CD14-positive monocyte (primary cell): ENCODE results near the gene CDC42EP4. TPM values are rescaled to one million over a fixed set of nuclear protein-coding genes. Genes with fewer than 3 reads are reported as not detected.
A peak's percentile ranks its signal among the peaks of the same experiment; 100 is the strongest.

ENCODE experiments used
- DNase-seq, 3 donors: peaks; one replicate each; pipeline ENCODE4 v3.0.0-alpha.2; 2011 to 2022
- H2AFZ ChIP-seq: 2 replicates; pipeline ENCODE4 v1.6.0; 2012; ENCODE audit warnings: mild to moderate bottlenecking, low read depth, low read length, inconsistent platforms; ENCODE audit not compliant: insufficient read depth, poor library complexity, severe bottlenecking
- H3K27ac ChIP-seq, 2 donors: 1 replicate in 1 of 2; 2 replicates in 1 of 2; pipeline ENCODE4 v1.5.1; 2012 to 2013; ENCODE audit warnings: low read length in 2 of 2, control low read depth in 1 of 2, inconsistent platforms in 1 of 2, low read depth in 1 of 2, mild to moderate bottlenecking in 1 of 2
- H3K27me3 ChIP-seq, 2 donors: one replicate each; pipeline versions ENCODE4 v1.6.0 to v1.6.1; 2011 to 2013; ENCODE audit warnings: low read length in 2 of 2; ENCODE audit not compliant: control insufficient read depth in 2 of 2, insufficient read depth in 2 of 2
- H3K36me3 ChIP-seq, 2 donors: replicated peaks in 1 of 2; 1 replicate in 1 of 2; 2 replicates in 1 of 2; pipeline versions ENCODE4 v1.5.1 to v1.6.1; 2012 to 2013; ENCODE audit warnings: low read length in 2 of 2, control low read depth in 1 of 2, inconsistent platforms in 1 of 2, mild to moderate bottlenecking in 1 of 2; ENCODE audit not compliant: insufficient read depth in 2 of 2, control insufficient read depth in 1 of 2
- H3K4me1 ChIP-seq, 2 donors: 1 replicate in 1 of 2; 2 replicates in 1 of 2; pipeline versions ENCODE4 v1.5.1 to v1.6.1; 2012 to 2013; ENCODE audit warnings: low read length in 2 of 2, control low read depth in 1 of 2, inconsistent platforms in 1 of 2, mild to moderate bottlenecking in 1 of 2, moderate library complexity in 1 of 2; ENCODE audit not compliant: insufficient read depth in 2 of 2, control insufficient read depth in 1 of 2
- H3K4me2 ChIP-seq: replicated peaks from 2 replicates; pipeline ENCODE3; 2012; ENCODE audit warnings: low read length, moderate library complexity, mild to moderate bottlenecking; ENCODE audit not compliant: poor library complexity, severe bottlenecking; ENCODE audit errors: extremely low read depth
- H3K4me3 ChIP-seq, 3 experiments: fragments of 200-600 bp in 1 of 3; sonication (generic) in 1 of 3; replicated peaks in 1 of 3; 1 replicate in 2 of 3; 2 replicates in 1 of 3; pipeline ENCODE4 v1.5.1; 2011 to 2013; ENCODE audit warnings: low read length in 3 of 3, mild to moderate bottlenecking in 3 of 3, control low read depth in 2 of 3, low read depth in 2 of 3, inconsistent platforms in 1 of 3, moderate library complexity in 1 of 3
- H3K79me2 ChIP-seq: 2 replicates; pipeline ENCODE4 v1.6.0; 2012; ENCODE audit warnings: mild to moderate bottlenecking, control low read depth, inconsistent platforms, low read length, moderate library complexity; ENCODE audit not compliant: insufficient read depth
- H3K9ac ChIP-seq: 2 replicates; pipeline ENCODE4 v1.6.0; 2017; ENCODE audit warnings: low read length, mild to moderate bottlenecking; ENCODE audit not compliant: insufficient read depth, poor library complexity, severe bottlenecking
- H3K9me3 ChIP-seq, 2 donors: replicated peaks in 1 of 2; 1 replicate in 1 of 2; 2 replicates in 1 of 2; pipeline versions ENCODE4 v1.5.1 to v1.6.1; 2012 to 2013; ENCODE audit warnings: low read length in 2 of 2, control low read depth in 1 of 2; ENCODE audit not compliant: control insufficient read depth in 1 of 2, insufficient read depth in 1 of 2
- H4K20me1 ChIP-seq: 2 replicates; pipeline ENCODE4 v1.6.0; 2012; ENCODE audit warnings: mild to moderate bottlenecking, low read length, control low read depth, moderate library complexity; ENCODE audit not compliant: insufficient read depth
- H3K27ac Mint-ChIP-seq, 7 donors: one replicate each; pipeline ENCODE4 v1.8.0; 2020; ENCODE audit warnings: mild to moderate bottlenecking in 7 of 7, mixed read lengths in 7 of 7, moderate library complexity in 6 of 7, inconsistent platforms in 2 of 7
- H3K27me3 Mint-ChIP-seq, 3 donors: one replicate each; pipeline ENCODE4 v1.8.0; 2021 to 2022; ENCODE audit warnings: low read depth in 3 of 3, mild to moderate bottlenecking in 3 of 3, mixed read lengths in 3 of 3, moderate library complexity in 3 of 3, inconsistent platforms in 1 of 3
- H3K36me3 Mint-ChIP-seq, 2 donors: one replicate each; pipeline ENCODE4 v1.8.0; 2020; ENCODE audit warnings: mixed read lengths in 2 of 2, inconsistent platforms in 1 of 2, mild to moderate bottlenecking in 1 of 2
- H3K4me1 Mint-ChIP-seq: one replicate; pipeline ENCODE4 v1.8.0; 2020; ENCODE audit warnings: mild to moderate bottlenecking, mixed read lengths
- H3K4me3 Mint-ChIP-seq, 2 donors: one replicate each; pipeline ENCODE4 v1.8.0; 2020; ENCODE audit warnings: mild to moderate bottlenecking in 2 of 2, mixed read lengths in 2 of 2, moderate library complexity in 1 of 2
- H3K9me3 Mint-ChIP-seq, 7 donors: one replicate each; pipeline ENCODE4 v1.8.0; 2020 to 2022; ENCODE audit warnings: mixed read lengths in 7 of 7, mild to moderate bottlenecking in 6 of 7, moderate library complexity in 6 of 7, inconsistent platforms in 2 of 7
- CTCF ChIP-seq: fragments of 200-600 bp; IDR thresholded peaks from one replicate; pipeline ENCODE4 v1.8.0; 2022; ENCODE audit warnings: antibody characterized with exemption, mild to moderate bottlenecking
- WGBS: methylation state at CpG from one replicate; pipeline ENCODE4 v1.1.5; 2013; ENCODE audit warnings: missing lambda C conversion rate; ENCODE audit not compliant: insufficient coverage; 5-methylcytosine and 5-hydroxymethylcytosine counted together
- intact Hi-C, 2 donors: fragments of 100-400 bp; cut with micrococcal nuclease; formaldehyde crosslinking; loops; one replicate each; pipeline versions ENCODE4 v1.15.0 to v1.15.1; 2023
- polyA plus RNA-seq, 3 donors: library from polyadenylated mRNA; depleted of rRNA in 1 of 3; unstranded in 2 of 3; stranded (reverse) in 1 of 3; fragments of 300-500 nt in 2 of 3; fragments of >200 nt in 1 of 3; fragmentation: Illumina TruSeq in 2 of 3; gene quantifications; 1 replicate in 2 of 3; 2 replicates in 1 of 3; pipeline ENCODE4 v1.2.3, GENCODE V29; 2012 to 2021

Gene CDC42EP4
- polyA plus RNA-seq, 3 donors: 6.4 to 12.7 (median 6.6) TPM

- no peaks in the 10 kb centered on the region for H3K27me3 ChIP-seq
- H3K4me3 ChIP-seq: no peak overlapping the region
- no peak overlapping the region for H3K9ac ChIP-seq
- Mint-ChIP-seq H3K36me3 (no peaks in the 10 kb centered on the region), H3K4me3 (no peak overlapping the region), H3K27me3 (peaks cover 5 to 9% (median 6%) of the 10 kb centered on the region in 3 donors), H3K9me3 (peaks cover 0 to 3% (median 0%) of the 10 kb centered on the region in 7 donors), H3K27ac (no peak overlapping the region), H3K4me1 (peaks cover 15% of the 10 kb centered on the region)
- no peaks in the 10 kb centered on the region for H4K20me1 ChIP-seq
- 67% methylated on average over 2 of the region's 3 CpGs for WGBS
- no peaks in the 10 kb centered on the region for H3K79me2 ChIP-seq
- no peaks in the 10 kb centered on the region for H3K9me3 ChIP-seq
- no peak overlapping the region for H2AFZ ChIP-seq
- no peaks in the 10 kb centered on the region for H3K36me3 ChIP-seq
- intact Hi-C loops: no loop called here
- no peak for DNase-seq
- H3K27ac ChIP-seq: no peak overlapping the region
- no peak overlapping the region for H3K4me2 ChIP-seq
- peaks cover 7 to 16% of the 10 kb centered on the region in 2 donors for H3K4me1 ChIP-seq
- no peak for TF ChIP-seq CTCF
Measured at GRCh38 chr17:73331060-73331459, 19.3 kb upstream of the CDC42EP4 start.

GRCh38 chr17:73327676-73328075, 15.9 kb upstream of the CDC42EP4 start:
- 93% methylated on average over 5 of the region's 7 CpGs for WGBS
- no peaks in the 10 kb centered on the region for H3K79me2 ChIP-seq
- Mint-ChIP-seq H3K36me3 (no peaks in the 10 kb centered on the region), H3K4me3 (no peak overlapping the region), H3K4me1 (peaks cover 6% of the 10 kb centered on the region), H3K27ac (peak overlapping the region in 2 of 7 donors; percentile 30 to 72), H3K9me3 (peaks cover 2 to 6% (median 3%) of the 10 kb centered on the region in 7 donors), H3K27me3 (peaks cover 6 to 19% (median 13%) of the 10 kb centered on the region in 3 donors)
- H3K9ac ChIP-seq: no peak overlapping the region
- peaks cover 0 to 5% of the 10 kb centered on the region in 2 donors for H3K9me3 ChIP-seq
- no peaks in the 10 kb centered on the region for H3K27me3 ChIP-seq
- no peak for DNase-seq
- H2AFZ ChIP-seq: no peak overlapping the region
- H3K4me3 ChIP-seq: no peak overlapping the region
- no peaks in the 10 kb centered on the region for H3K4me1 ChIP-seq
- no peak overlapping the region for H3K27ac ChIP-seq
- intact Hi-C loops: no loop called here
- H4K20me1 ChIP-seq: no peaks in the 10 kb centered on the region
- TF ChIP-seq CTCF: no peak
- no peaks in the 10 kb centered on the region for H3K36me3 ChIP-seq
- H3K4me2 ChIP-seq: no peak overlapping the region
